Measurements from ENCODE around the gene GMCL1. TPM values are rescaled to one million over a fixed set of nuclear protein-coding genes. Genes with fewer than 3 reads are reported as not detected.
A peak's percentile ranks its signal among the peaks of the same experiment; 100 is the strongest.
"Not testable (repeated sequence)": the region's sequence is repeated elsewhere in the genome, so short reads cannot be mapped to it uniquely, and the experiment has no call there.

GMCL1 gene
- total RNA-seq, 1 donor from 2014 or later = 13.6 TPM

GRCh38 chr2:69807821-69808540 lies 21.5 kb upstream of the GMCL1 start:
- no peak for DNase-seq (ENCODE audit: low read depth)

GRCh38 chr2:69810550-69810949 lies 18.9 kb upstream of the GMCL1 start:
- no peak for DNase-seq (ENCODE audit: low read depth)

GRCh38 chr2:69811018-69811417 lies 18.4 kb upstream of the GMCL1 start:
- DNase-seq (ENCODE audit: low read depth) = no peak

- no peak for DNase-seq (ENCODE audit: low read depth)
Measured at GRCh38 chr2:69811591-69811990, 17.9 kb upstream of the GMCL1 start.

- no peak for DNase-seq (ENCODE audit: low read depth)
Measured at GRCh38 chr2:69815717-69816116, 13.7 kb upstream of the GMCL1 start.

GRCh38 chr2:69816923-69817542 lies 12.4 kb upstream of the GMCL1 start:
- peak; percentile 85 for DNase-seq (ENCODE audit: low read depth)

GRCh38 chr2:69817729-69818501 lies 11.5 kb upstream of the GMCL1 start:
- DNase-seq (ENCODE audit: low read depth) = peak; percentile 16

GRCh38 chr2:69827796-69828540 lies 1.5 kb upstream of the GMCL1 start:
- DNase-seq (ENCODE audit: low read depth) = no peak

- DNase-seq (ENCODE audit: low read depth) = no peak
Measured at GRCh38 chr2:69828938-69829255, 563 bp upstream of the GMCL1 start.

GRCh38 chr2:69830045-69830905 lies 815 bp downstream of the GMCL1 start:
- DNase-seq (ENCODE audit: low read depth) = peak; percentile 29

GRCh38 chr2:69830906-69831241 lies 1.4 kb downstream of the GMCL1 start:
- DNase-seq (ENCODE audit: low read depth) = not testable (repeated sequence)

- DNase-seq (ENCODE audit: low read depth) = peak; percentile 20
Measured at GRCh38 chr2:69831354-69831905, 2.0 kb downstream of the GMCL1 start.

- DNase-seq (ENCODE audit: low read depth) = no peak
Measured at GRCh38 chr2:69833752-69834151, 4.3 kb downstream of the GMCL1 start.

- peak; percentile 24 for DNase-seq (ENCODE audit: low read depth)
Measured at GRCh38 chr2:69835666-69836065, 6.2 kb downstream of the GMCL1 start.

GRCh38 chr2:69836316-69836715 lies 6.9 kb downstream of the GMCL1 start:
- DNase-seq (ENCODE audit: low read depth) = peak; percentile 61

- DNase-seq (ENCODE audit: low read depth) = no peak
Measured at GRCh38 chr2:69837533-69837932, 8.1 kb downstream of the GMCL1 start.

- DNase-seq (ENCODE audit: low read depth) = no peak
Measured at GRCh38 chr2:69843993-69844392, 14.5 kb downstream of the GMCL1 start.

GRCh38 chr2:69844560-69844959 lies 15.1 kb downstream of the GMCL1 start:
- no peak for DNase-seq (ENCODE audit: low read depth)

GRCh38 chr2:69846182-69847067 lies 17.0 kb downstream of the GMCL1 start:
- no peak for DNase-seq (ENCODE audit: low read depth)

Measured in myocyte (in vitro differentiated cells).